Inflammatory macrophage treated with lipopolysaccharide for 4 hours (primary cell): Measurements from ENCODE around the gene CHRNA3.

Experiments
- DNase-seq: peaks from one replicate; pipeline ENCODE4 v3.0.0-alpha.2; 2020

The CHRNA3 gene

DNA sequence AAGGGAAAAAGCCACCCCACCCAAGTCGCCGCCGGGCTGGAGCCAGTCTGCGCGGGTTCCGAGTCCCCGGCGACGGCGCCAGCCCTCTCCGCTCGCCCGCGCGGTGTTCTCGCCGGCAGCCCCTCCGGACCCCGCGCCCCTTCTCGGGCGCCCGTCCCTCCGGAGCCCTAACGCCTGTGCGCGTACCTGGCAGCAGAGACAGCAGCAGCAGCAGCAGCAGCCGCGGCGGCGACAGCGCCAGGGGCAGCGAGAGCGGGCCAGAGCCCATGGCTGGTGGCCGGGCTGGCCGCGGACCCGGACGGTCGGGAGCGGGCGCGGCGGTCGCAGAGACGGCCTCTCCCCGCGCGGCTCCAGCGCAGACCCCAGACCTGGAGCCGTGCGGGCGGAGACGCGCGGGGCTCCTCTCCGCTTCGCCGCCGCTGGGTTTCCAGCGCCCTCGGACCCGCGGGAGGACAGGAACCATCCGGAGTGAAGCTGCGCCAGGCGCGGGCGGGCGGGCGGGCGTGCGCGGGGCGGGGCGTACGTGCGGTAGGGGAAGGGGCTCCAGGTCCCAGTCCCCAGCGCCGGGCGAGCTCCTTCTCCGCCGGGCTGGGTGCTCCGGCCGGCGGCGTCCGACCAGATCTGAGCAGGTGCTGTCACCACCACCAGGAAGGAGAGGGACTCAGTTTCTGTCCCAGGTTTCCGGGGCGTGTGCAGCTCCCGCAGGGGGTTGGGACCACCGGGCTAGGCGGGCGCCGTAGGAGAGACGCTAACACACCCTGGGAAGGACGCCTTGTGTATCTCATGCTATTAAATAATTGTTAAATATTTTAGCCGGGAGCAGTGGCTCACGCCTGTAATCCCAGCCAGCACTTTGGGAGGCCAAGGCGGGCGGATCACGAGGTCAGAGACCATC lies at the start of gene CHRNA3:
Gene CHRNA3, minus strand, starts transcription at position 470 of the 895 bp plus-strand sequence. Its CDS starts 202 bp downstream, at position 268.
- DNase-seq, result no peak

DNA sequence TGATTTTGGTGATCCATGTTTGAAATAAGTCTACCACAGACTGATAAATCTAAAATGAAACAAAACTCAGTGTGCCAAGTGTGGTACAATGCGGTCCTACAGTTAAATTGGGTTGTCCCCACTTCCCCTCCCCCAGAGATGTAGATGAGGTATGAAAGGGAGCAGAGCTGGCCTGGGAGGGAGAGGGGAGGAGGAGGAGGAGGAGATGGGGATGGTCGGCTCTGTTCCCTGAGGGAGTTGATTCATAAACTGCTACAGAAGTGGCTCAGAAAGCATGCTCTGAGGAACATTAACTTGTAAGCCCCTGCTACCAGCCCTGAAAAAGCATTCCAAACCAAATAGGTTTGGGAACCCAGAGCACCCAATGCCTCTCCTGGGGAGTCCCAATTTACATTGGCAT lies 48.2 kb upstream of the CHRNA3 start:
- DNase-seq, result no peak

DNA sequence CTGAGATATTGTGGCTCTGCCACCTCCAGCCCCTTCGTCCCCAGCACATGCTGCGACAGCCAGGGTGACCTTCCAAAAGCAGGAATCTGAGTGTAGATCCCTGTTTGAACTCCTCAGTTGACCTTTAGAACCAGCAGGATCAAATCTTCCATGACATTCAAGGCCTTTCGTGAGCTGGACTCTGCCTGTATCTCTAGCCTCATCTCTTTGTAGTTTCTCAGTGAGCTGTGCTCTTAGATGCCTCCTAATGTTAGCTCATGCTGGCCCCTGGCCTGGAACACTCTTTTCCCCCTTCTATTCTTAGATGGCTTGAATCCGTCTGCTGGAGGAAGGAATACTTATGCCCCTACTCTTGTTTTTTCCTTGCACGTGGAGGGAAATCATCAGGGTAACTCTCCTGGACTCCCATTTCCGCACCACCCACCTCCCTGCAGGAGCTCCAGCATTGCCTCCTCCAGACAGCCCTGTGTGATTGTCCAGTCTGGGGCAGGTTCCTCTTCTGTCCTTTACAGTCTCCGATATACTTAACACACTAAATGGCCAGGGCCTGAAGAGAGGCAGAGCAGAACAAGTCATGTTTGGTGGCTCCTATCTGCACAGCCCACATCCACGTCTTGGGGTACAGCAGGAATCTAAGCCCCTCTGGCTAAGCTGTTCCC lies 46.9 kb upstream of the CHRNA3 start:
- no peak for DNase-seq

DNA sequence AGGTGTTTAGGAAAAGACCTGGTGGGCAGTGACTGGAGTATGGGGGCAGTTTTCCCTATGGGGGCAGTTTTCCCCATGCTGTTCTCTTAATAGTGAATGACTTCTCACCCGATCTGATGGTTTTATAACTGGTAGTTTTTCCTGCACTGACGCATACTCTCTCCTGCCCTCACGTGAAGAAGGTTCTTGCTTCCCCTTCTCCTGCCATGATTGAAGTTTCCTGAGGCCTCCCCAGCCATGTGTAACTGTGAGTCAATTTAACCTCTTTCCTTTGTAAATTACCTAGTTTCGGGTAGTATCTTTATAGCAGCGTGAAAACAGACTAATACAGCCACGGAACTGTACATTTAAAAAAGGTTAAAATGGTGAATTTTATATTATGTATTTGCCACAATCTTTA lies 45.2 kb upstream of the CHRNA3 start:
- no peak for DNase-seq

DNA sequence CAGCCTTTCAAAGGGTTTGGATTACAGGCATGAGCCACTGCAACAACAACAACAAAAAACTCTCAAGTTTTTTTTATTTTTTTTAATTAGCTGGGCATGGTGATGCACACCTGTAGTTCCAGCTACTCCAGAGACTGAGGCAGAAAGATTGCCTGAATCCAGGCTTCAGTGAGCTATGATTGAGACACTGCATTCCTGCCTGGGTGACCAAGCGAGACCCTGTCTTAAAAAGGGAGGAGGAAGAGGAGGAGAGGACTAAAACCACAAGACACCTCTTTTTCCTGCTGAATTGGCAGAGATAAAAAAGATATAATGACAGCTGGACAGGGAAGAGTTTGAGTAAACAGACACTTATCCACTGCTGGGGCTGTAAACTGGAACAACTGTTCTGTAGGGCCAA lies 42.9 kb upstream of the CHRNA3 start:
- DNase-seq, result no peak

DNA sequence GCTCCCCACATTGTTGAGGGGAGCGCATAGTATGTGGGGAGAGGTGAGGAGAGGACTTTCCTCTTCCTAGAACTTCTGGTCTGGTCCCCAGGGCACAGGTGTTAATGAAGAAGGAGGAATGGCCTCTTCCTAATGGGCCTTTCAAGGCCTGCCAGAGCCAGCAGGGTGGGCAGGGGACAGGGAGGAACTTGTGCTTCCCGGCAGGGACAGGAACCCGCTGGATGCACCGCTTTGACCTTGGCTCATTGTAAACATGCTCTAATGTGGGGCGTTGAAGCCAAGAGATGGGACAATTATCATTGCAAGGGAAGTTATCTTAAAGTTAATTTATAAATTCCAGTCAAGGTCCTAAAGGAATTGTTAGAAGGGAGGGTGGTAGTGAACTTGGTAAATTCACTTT lies 41.2 kb upstream of the CHRNA3 start:
- DNase-seq, result no peak

DNA sequence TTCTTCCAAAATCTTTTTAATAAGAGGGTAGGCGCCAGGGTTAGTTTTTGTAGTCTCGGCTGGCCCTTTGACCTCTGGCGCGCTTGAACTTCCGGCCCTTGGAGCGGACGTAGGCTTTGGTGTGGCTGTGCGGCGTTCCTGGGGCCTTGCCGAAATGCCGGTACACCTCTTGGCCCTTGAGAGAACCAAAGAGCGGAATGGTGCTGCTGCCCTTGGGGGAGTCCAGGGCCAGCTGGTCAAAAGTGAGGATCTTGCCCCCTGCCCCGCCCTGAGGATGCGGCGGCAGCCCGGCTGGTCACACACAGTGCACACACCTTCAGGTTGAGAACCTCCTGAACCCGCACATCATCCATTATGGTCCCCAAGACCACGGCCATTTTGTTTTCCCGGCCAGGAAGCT lies 40.2 kb upstream of the CHRNA3 start:
- DNase-seq, result no peak

DNA sequence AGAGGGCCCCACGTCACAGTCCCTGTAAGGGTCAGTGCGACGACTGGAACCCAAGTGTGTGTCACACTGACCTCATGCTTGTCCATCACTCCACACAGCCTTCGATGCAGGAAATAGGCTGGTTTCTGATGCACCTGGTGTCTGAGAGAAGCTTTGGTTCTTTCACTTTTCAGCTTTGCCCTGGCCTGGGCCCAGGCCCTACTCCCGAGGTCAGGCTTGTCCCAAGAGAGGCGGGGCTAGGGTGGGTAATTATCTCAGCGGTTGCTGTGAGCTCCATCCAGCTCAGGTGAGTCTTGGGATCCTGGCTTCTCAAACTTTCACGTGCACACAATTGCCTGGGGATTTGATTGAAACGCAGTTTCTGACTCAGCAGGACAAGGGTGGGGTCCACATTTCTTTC lies 39.8 kb upstream of the CHRNA3 start:
- no peak for DNase-seq

DNA sequence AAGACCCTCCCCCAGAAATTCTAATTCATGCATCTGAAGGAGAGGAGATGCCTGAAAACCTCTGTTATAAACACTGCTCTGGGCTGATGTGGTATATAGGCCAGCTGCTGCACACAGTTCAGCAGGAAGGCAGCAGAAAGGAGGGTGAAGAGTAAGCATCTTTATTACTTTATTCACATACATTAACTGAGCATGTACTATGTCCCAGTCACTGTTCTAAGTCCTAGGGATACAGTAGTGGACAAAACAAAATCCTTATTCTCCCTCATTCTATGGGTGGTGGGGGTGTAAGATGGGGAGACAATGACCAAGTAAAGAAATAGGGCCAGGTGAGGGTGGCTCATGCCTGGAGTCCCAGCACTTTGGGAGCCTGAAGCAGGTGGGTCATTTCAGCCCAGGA lies 38.0 kb upstream of the CHRNA3 start:
- no peak for DNase-seq

DNA sequence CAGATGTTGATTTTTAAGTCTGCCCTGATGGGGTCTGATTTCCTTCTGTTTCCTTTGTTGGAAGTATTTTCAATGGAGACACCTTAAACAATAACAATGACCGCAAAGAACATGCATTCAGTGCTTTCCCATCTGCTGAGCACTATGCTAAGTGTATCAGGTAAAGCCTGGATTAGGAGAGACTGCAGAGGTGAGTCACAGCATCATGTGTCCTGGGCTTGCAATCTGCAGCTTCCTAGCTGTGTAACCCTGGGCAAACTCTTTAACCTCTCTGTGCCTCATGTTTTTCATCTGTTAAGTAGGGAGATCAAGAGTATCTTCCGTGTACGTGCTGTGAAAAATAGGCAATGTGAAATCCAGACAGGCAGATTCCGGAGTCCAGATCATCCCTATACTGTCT lies 33.5 kb upstream of the CHRNA3 start:
- DNase-seq, result no peak

DNA sequence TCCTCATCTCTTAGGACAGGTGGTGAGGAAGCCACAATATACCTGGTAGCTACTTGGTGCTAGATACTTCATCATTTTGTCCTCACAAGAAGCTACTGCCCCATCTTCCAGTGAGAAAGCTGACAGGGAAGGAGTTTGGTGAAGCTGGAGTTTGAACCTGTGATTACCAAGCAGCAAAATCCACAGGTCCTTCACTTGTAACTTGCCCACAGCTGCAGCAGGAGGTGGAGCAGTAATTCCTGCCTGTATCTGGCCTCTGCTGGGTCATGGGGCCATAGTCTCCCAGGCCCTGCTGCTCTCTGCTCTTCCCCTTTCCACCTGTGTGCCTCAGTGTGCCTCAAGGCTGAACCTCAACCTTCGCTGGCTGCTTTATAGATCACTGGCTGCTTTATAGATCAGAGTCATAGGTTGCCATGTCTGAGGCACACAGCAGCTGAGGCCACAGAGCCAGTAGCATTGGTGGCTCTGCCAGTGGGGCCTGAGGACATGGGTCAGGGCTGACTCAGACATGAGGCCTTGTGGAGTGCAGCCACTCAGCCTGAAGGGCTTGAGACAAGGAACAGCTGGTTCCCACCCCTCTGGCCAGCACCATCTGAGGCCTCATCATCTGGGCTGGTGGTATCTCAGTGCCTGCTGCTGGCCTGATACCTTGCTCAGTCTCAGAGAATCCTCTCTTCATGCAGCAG lies 31.3 kb upstream of the CHRNA3 start:
- DNase-seq, result no peak

DNA sequence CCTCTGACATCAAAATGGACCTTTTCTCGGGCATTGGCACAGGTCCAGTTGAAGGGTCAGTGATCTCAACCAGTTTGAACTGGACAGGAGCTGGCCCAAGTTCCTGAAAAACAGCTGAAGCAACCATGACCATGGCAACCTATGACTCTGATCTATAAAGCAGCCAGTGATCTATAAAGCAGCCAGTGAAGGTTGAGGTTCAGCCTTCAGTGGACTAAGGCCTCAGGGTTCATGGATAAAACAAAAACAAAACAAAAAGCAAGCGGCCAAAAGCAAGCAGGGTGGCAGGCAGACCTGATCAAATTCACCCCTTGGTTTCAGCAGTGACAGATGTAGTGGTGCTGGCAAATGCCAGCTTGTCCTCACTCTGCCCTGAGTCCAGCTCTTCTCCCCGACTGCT lies 30.2 kb upstream of the CHRNA3 start:
- DNase-seq, result no peak

DNA sequence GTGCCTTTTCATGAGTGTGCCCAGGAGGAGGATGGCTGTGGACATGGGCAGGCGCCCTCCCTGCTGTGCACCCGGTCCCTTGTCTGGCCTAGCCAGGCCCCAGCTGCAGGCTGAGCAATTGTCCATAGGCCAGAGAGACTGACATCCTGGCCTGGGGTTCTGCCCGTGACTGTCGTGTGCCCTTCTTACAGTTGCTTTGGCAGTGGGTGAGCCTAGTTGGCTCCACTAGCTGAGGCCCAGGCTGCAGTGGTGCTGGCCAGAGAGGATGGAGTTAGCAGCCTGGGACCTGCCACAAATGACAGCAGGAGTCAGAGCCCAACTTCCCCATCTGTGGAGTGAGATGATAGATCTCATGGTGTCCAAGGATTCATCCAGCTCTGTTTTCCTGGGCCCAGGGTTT lies 29.2 kb upstream of the CHRNA3 start:
- no peak for DNase-seq

DNA sequence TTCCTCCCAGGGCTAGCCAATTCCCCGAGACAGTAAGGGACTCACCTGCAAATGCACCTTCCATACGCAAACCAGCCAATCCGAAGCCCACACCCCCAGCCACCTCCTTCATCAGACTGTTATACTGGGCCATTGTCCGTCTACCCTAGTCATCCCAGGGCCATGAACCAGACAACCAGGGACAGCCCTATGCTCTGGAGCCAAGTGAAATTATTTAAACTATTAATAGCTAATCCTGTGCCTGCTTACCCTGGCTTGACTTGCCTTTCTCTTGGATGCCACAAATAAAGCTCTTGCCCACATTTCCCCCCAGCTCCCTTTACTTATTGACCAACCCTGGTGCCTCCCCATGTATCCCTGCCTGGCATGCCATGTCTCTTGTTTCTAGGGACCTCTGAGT lies 24.2 kb upstream of the CHRNA3 start:
- no peak for DNase-seq

DNA sequence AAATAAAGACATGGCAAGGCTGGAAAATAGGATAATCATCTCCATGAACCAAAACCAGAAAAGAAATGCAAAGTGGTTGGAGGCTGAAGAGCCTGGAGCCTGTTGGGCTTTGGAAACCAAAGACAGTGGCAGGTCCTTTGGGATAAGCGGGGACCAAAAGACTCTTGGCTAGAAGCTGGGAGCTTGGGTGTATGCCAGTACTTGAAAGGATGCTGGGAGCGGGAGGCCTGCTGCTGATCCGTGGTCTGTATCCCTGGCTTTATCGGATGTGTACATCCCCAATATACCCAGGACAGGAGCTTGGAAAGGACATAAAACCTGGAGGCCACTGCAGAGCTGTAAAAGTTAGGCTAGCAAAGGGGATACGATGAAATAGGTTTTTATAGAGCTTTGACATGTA lies 21.5 kb upstream of the CHRNA3 start:
- DNase-seq, result no peak

DNA sequence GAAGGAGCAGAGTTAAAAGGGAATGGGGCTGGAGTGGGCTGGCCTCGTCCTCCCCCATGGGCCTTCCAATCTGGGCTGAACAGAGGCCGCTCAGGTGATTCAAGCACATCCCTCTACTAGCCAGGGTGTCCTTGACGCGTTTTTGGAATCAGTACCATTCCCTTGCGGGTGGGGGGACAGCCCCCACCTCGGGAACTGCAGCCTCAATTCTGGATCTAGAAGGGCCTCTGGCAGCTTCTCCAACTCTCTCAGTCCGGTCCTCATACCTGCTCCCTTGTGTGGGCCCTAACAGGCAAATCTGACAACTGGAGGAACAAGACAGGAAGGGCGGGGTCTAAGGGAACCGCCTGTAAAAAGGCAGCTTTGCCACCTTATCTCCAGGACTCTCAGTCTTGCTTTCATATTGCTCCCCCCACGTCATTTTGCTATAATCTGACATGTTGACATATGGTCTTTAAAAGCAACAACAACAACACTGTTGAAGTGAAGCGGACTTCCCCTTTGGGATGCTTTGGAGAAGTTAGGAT lies 21.0 kb upstream of the CHRNA3 start:
- no peak for DNase-seq

DNA sequence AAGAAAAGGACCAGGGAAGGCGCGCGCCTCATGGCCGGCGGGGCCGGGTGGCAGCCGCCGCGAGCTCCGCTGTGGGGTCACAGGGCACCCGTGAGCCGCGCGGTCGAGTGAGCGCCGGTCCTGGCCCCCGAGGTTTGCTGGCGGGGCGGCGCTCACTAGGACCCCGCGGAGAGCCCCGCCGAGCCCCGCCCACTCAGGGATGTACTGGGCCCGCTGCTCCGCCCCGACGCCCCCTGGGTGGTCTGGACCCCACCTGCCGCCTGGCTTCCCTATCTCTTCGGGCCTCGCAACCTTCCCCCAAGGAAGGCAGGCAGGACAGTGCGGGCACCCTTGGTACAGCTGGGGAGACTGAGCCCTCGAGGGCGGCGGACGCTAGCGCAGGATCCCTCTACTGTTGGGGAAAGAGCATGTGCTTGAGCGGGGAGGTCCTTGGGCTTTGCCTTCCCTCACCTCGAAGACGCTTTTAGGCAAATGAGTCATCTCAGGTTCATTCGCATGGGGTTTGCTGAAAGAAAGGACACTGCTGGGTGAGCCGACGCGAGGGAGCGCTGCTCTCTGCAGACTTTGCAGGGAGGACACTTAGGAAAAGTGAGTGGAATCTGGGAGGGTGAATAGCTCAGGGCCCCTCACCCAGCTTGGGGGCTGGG lies 20.4 kb upstream of the CHRNA3 start, which contains the start of gene CHRNB4:
Gene CHRNB4, minus strand, starts transcription at position 109 of the 647 bp plus-strand sequence. Its CDS starts 77 bp downstream, at position 32.
- no peak for DNase-seq

DNA sequence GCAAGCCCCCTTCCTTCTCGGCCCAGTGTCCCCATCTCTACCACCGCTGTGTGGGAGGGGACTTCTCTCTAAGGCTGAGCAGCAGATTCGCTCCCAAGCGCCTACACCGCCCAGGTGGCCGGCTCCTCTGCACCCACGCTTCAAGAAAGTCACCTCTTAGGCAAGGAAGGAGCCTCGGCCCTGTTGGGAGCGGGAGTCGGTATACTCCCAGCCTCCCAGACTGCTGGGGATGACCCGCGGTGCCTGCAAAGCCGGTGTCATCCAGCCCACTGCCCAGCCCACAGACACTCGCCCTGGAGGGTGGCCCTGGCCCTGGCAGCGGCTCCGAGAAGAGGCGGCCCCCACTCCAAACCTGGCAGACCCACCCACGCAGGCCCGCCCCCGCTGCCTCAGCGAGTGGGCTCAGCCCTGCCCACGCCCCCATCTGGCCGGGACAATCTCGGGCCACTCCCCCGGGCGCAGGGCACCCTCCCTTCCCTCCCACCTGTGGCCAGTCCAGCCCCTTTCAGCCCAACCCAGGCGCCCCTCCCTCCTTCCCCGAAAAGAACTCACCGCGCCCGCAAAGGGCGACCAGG lies 19.8 kb upstream of the CHRNA3 start:
- no peak for DNase-seq

DNA sequence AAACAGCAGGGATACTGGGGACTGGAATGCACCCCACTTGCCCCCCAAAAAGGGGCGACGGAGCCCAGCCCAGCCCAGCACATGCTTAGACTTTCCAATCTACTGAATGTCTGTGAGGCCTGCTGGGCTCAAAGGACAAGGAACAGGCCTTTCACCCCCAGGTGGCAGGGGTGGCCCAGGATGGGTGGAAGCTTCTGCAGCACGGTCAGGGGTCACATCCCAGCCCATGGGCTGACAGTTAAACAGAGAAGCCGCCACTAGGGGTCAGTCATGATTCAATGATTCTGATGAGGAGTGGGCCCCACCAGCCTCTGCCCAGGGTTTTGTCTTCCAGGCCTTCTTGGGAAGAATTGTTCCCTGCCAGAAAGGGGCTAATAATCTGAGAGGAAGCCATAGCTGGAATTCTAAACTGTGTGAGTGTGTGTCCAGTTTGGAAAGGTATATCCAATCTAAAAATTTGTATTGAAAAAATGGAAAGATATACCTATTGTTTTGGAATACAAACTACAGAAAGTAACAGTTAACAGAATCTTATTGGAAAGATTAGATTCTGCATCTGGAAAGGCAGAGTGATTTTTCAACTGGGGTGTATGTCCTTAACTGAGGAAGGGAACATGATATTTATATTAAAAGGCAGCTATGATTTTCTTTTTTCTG lies 18.0 kb upstream of the CHRNA3 start:
- DNase-seq, result peak; percentile 56

DNA sequence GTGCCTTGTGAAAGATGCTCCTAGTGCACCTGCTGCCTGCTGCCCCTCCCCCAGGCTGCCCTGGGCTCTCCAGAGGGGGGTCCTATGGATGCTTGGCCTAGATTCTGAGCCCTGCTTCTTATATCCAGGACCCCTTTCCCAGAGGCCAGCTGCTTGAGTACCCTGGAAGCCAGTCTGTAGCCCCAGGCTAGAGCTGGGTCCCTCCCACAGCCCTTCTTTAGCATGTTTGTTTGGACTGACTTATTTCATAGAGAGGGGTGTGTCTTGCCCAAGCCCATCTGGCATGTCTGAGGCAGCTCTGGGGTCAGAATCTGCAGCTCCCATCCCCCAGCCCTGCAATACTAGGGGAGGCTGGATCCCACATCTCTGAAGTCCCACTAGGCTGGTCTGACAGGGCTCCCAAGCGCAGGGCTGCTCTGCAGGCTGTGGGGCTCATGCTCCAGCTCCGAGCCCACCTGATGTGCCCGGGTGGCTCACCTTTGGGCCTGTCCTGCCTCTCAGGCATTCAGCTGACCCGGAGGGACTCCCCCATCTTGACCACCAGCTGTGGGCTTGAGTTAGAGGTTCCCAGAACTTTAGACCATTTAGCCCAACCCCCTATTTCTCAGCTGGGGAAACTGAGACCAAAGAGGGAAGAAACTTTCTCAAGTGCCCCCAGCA lies 17.1 kb upstream of the CHRNA3 start:
- no peak for DNase-seq

DNA sequence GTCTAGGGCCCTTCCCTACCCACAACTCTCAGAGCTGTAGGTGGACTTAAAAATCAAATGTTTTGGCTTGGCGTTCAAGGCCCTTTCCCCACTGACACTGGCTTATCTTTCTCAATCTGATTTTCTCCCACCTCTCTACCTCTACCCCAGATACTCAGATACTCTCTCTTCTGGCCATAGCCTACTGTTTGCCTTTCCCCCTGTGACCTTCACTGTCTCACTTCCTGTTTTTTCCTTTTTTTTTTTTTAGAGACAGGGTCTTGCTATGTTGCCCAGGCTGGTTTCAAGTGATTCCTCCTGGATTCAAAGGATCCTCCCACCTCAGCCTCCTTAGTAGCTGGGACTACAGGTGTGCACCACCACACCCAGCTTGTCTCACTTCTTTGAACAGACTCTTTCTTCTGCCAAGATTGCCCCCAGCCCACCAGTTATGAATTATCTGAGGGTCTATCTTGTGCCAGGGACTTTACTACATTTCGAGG lies 15.6 kb upstream of the CHRNA3 start:
- no peak for DNase-seq
